EL (cell line): ENCODE measurements around the gene ERG.

Experiments used
- DNase-seq: peaks from one replicate; pipeline ENCODE4 v3.0.0-alpha.2; 2016

ERG gene

GRCh38 chr21:38430401-38430984 is 67.8 kb downstream of the ERG start:
- DNase-seq = no peak

- DNase-seq = no peak
These were observed 69.3 kb downstream of the ERG start for GRCh38 chr21:38429011-38429410.

GRCh38 chr21:38428211-38428610 is 70.1 kb downstream of the ERG start:
- DNase-seq = no peak

GRCh38 chr21:38424305-38425019 is 73.8 kb downstream of the ERG start:
- DNase-seq = no peak

GRCh38 chr21:38422082-38422481 is 76.2 kb downstream of the ERG start:
- no peak for DNase-seq

- no peak for DNase-seq
These were observed 78.1 kb downstream of the ERG start for GRCh38 chr21:38420140-38420539.

- DNase-seq = no peak
These were observed 80.6 kb downstream of the ERG start for GRCh38 chr21:38417726-38418125.

GRCh38 chr21:38416791-38417190 is 81.5 kb downstream of the ERG start:
- no peak for DNase-seq

- DNase-seq = no peak
These were observed 84.2 kb downstream of the ERG start for GRCh38 chr21:38413958-38414548.

GRCh38 chr21:38410466-38410865 is 87.8 kb downstream of the ERG start:
- no peak for DNase-seq

GRCh38 chr21:38409907-38410306 is 88.4 kb downstream of the ERG start:
- no peak for DNase-seq

GRCh38 chr21:38404177-38404576 is 94.1 kb downstream of the ERG start:
- no peak for DNase-seq

- DNase-seq = no peak
These were observed 95.5 kb downstream of the ERG start for GRCh38 chr21:38402795-38403194.

- no peak for DNase-seq
These were observed 96.0 kb downstream of the ERG start for GRCh38 chr21:38402291-38402690.

GRCh38 chr21:38401191-38401926 is 96.9 kb downstream of the ERG start:
- DNase-seq = no peak

GRCh38 chr21:38400195-38400919 is 97.9 kb downstream of the ERG start:
- DNase-seq = no peak

GRCh38 chr21:38399103-38399502 is 99.2 kb downstream of the ERG start:
- no peak for DNase-seq

GRCh38 chr21:38396325-38396724 is 102.0 kb downstream of the ERG start:
- no peak for DNase-seq

- DNase-seq = no peak
These were observed 102.7 kb downstream of the ERG start for GRCh38 chr21:38395581-38395980.

- no peak for DNase-seq
These were observed 105.6 kb downstream of the ERG start for GRCh38 chr21:38392661-38393060.

- DNase-seq = no peak
These were observed 108.4 kb downstream of the ERG start for GRCh38 chr21:38389896-38390295.

GRCh38 chr21:38389354-38389676 is 109.0 kb downstream of the ERG start:
- no peak for DNase-seq

GRCh38 chr21:38388647-38389353 is 109.5 kb downstream of the ERG start:
- DNase-seq = no peak
